ENCODE data around the gene ARMC5.

Gene ARMC5

GRCh38 chr16:31471875-31472708 is 12.8 kb downstream of the ARMC5 start, which contains the start of gene TGFB1I1:
TSS of gene TGFB1I1 (plus strand) at chr16:31472152. CDS start at chr16:31472189, 37 bp downstream.
- Histone ChIP-seq H3K9ac (ENCODE audit: insufficient read length, low read depth) (peak within 1 kb of the TSS; percentile 76), H3K36me3 (ENCODE audit: insufficient read depth, insufficient read length, low read length) (peaks cover 31% of the 10 kb centered on the region), H3K9me3 (ENCODE audit: insufficient read depth, low read length) (no peaks in the 10 kb centered on the region; the same call in 1 of the 2 replicates), H3K4me3 (ENCODE audit: insufficient read length, low read depth) (peak within 1 kb of the TSS; percentile 59), H3K4me1 (ENCODE audit: insufficient read depth, insufficient read length) (peaks cover 12% of the 10 kb centered on the region), H3K27me3 (ENCODE audit: insufficient read depth, insufficient read length) (peaks cover 34% of the 10 kb centered on the region)
- no peak for TF ChIP-seq ZNF274 (IDR thresholded peaks at IDR 0.05; ENCODE audit: low read depth, low read length)
- no peak for TF ChIP-seq SUZ12 (IDR thresholded peaks at IDR 0.05; ENCODE audit: extremely low read depth, insufficient read depth, insufficient read length)
- no peak for TF ChIP-seq YY1 (IDR thresholded peaks at IDR 0.05; ENCODE audit: insufficient read depth, insufficient read length)
- no peak for DNase-seq (ENCODE audit: low read depth, low spot score)

GRCh38 chr16:31472709-31473203 is 13.5 kb downstream of the ARMC5 start:
- peak overlapping the region; percentile 76 for H3K9ac ChIP-seq (ENCODE audit: insufficient read length, low read depth)
- H3K27me3 ChIP-seq (ENCODE audit: insufficient read depth, insufficient read length): peaks cover 34% of the 10 kb centered on the region
- H3K36me3 ChIP-seq (ENCODE audit: insufficient read depth, insufficient read length, low read length): peaks cover 33% of the 10 kb centered on the region
- no peak for TF ChIP-seq SUZ12 (IDR thresholded peaks at IDR 0.05; ENCODE audit: extremely low read depth, insufficient read depth, insufficient read length)
- TF ChIP-seq YY1 (IDR thresholded peaks at IDR 0.05; ENCODE audit: insufficient read depth, insufficient read length): no peak
- TF ChIP-seq ZNF274 (IDR thresholded peaks at IDR 0.05; ENCODE audit: low read depth, low read length): no peak
- DNase-seq (ENCODE audit: low read depth, low spot score): no peak
- H3K4me1 ChIP-seq (ENCODE audit: insufficient read depth, insufficient read length): peaks cover 12% of the 10 kb centered on the region
- H3K4me3 ChIP-seq (ENCODE audit: insufficient read length, low read depth): peak overlapping the region; percentile 59
- H3K9me3 ChIP-seq (ENCODE audit: insufficient read depth, low read length): no peaks in the 10 kb centered on the region; the same call in 1 of the 2 replicates

- peaks cover 34% of the 10 kb centered on the region for H3K27me3 ChIP-seq (ENCODE audit: insufficient read depth, insufficient read length)
- peaks cover 39% of the 10 kb centered on the region for H3K36me3 ChIP-seq (ENCODE audit: insufficient read depth, insufficient read length, low read length)
- no peak overlapping the region for H3K9ac ChIP-seq (ENCODE audit: insufficient read length, low read depth)
- H3K4me3 ChIP-seq (ENCODE audit: insufficient read length, low read depth): no peak overlapping the region
- no peak for DNase-seq (ENCODE audit: low read depth, low spot score)
- H3K9me3 ChIP-seq (ENCODE audit: insufficient read depth, low read length): no peaks in the 10 kb centered on the region; the same call in 1 of the 2 replicates
- TF ChIP-seq SUZ12 (IDR thresholded peaks at IDR 0.05; ENCODE audit: extremely low read depth, insufficient read depth, insufficient read length) (no peak), YY1 (IDR thresholded peaks at IDR 0.05; ENCODE audit: insufficient read depth, insufficient read length) (no peak), ZNF274 (IDR thresholded peaks at IDR 0.05; ENCODE audit: low read depth, low read length) (no peak)
- H3K4me1 ChIP-seq (ENCODE audit: insufficient read depth, insufficient read length): peaks cover 16% of the 10 kb centered on the region
Measured at GRCh38 chr16:31473264-31473984, 14.1 kb downstream of the ARMC5 start.

- H3K9ac ChIP-seq (ENCODE audit: insufficient read length, low read depth): no peak overlapping the region
Measured at GRCh38 chr16:31474173-31474714, 14.9 kb downstream of the ARMC5 start.

GRCh38 chr16:31474773-31475738 is 15.8 kb downstream of the ARMC5 start:
- no peak for DNase-seq (ENCODE audit: low read depth, low spot score)
- Histone ChIP-seq H3K27me3 (ENCODE audit: insufficient read depth, insufficient read length) (peaks cover 49% of the 10 kb centered on the region), H3K36me3 (ENCODE audit: insufficient read depth, insufficient read length, low read length) (peaks cover 48% of the 10 kb centered on the region), H3K9me3 (ENCODE audit: insufficient read depth, low read length) (no peaks in the 10 kb centered on the region; the same call in 1 of the 2 replicates), H3K4me3 (ENCODE audit: insufficient read length, low read depth) (no peak overlapping the region), H3K4me1 (ENCODE audit: insufficient read depth, insufficient read length) (peaks cover 19% of the 10 kb centered on the region), H3K9ac (ENCODE audit: insufficient read length, low read depth) (no peak overlapping the region)
- TF ChIP-seq SUZ12 (IDR thresholded peaks at IDR 0.05; ENCODE audit: extremely low read depth, insufficient read depth, insufficient read length) (no peak), ZNF274 (IDR thresholded peaks at IDR 0.05; ENCODE audit: low read depth, low read length) (no peak), YY1 (IDR thresholded peaks at IDR 0.05; ENCODE audit: insufficient read depth, insufficient read length) (no peak)

More at GRCh38 chr16:31474173-31474714, 14.9 kb downstream of the ARMC5 start:
- Histone ChIP-seq H3K9me3 (ENCODE audit: insufficient read depth, low read length) (no peaks in the 10 kb centered on the region; the same call in 1 of the 2 replicates), H3K36me3 (ENCODE audit: insufficient read depth, insufficient read length, low read length) (peaks cover 46% of the 10 kb centered on the region), H3K4me1 (ENCODE audit: insufficient read depth, insufficient read length) (peaks cover 19% of the 10 kb centered on the region), H3K4me3 (ENCODE audit: insufficient read length, low read depth) (no peak overlapping the region), H3K27me3 (ENCODE audit: insufficient read depth, insufficient read length) (peaks cover 41% of the 10 kb centered on the region)
- DNase-seq (ENCODE audit: low read depth, low spot score): no peak
- TF ChIP-seq YY1 (IDR thresholded peaks at IDR 0.05; ENCODE audit: insufficient read depth, insufficient read length) (no peak), ZNF274 (IDR thresholded peaks at IDR 0.05; ENCODE audit: low read depth, low read length) (no peak)

GRCh38 chr16:31475946-31476302 is 16.6 kb downstream of the ARMC5 start:
- Histone ChIP-seq H3K36me3 (ENCODE audit: insufficient read depth, insufficient read length, low read length) (peaks cover 48% of the 10 kb centered on the region), H3K4me3 (ENCODE audit: insufficient read length, low read depth) (peak overlapping the region; percentile 65), H3K4me1 (ENCODE audit: insufficient read depth, insufficient read length) (peaks cover 19% of the 10 kb centered on the region), H3K9me3 (ENCODE audit: insufficient read depth, low read length) (no peaks in the 10 kb centered on the region; the same call in 1 of the 2 replicates), H3K27me3 (ENCODE audit: insufficient read depth, insufficient read length) (peaks cover 54% of the 10 kb centered on the region), H3K9ac (ENCODE audit: insufficient read length, low read depth) (peak overlapping the region; percentile 79)
- no peak for DNase-seq (ENCODE audit: low read depth, low spot score)
- TF ChIP-seq YY1 (IDR thresholded peaks at IDR 0.05; ENCODE audit: insufficient read depth, insufficient read length): no peak
- TF ChIP-seq SUZ12 (IDR thresholded peaks at IDR 0.05; ENCODE audit: extremely low read depth, insufficient read depth, insufficient read length): no peak
- TF ChIP-seq ZNF274 (IDR thresholded peaks at IDR 0.05; ENCODE audit: low read depth, low read length): no peak
